GM18861 (cell line): ENCODE measurements around the gene GGCX.

Experiments
- ATAC-seq: cut with Tn5 transposase; IDR thresholded peaks from one replicate; pipeline ENCODE4 v1.9.1; 2021; ENCODE audit not compliant: unreplicated experiment

Gene GGCX

DNA sequence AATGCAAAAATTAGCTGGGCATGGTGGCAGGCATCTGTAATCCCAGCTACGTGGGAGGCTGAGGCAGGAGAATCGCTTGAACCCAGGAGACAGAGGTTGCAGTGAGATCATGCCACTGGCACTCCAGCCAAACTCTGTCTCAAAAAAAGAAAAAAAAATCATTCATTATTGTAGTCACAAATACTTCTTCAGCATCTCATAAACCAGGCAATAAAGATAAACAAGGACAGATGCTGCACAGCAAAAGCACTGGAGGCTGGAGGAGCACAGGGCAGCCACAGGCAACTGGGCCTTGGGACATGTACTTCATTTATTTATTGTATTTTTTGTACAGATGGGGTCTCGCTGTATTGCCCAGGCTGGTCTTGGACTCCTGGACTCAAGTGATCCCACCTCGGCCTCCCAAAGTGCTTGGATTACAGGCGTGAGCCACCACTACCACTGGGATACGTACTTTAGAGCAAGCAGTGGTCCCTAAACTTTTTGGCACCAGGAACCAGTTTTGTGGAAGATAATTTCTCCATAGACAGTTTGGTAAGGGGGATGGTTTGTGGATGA lies 39.1 kb downstream of the GGCX start:
- no peak for ATAC-seq

DNA sequence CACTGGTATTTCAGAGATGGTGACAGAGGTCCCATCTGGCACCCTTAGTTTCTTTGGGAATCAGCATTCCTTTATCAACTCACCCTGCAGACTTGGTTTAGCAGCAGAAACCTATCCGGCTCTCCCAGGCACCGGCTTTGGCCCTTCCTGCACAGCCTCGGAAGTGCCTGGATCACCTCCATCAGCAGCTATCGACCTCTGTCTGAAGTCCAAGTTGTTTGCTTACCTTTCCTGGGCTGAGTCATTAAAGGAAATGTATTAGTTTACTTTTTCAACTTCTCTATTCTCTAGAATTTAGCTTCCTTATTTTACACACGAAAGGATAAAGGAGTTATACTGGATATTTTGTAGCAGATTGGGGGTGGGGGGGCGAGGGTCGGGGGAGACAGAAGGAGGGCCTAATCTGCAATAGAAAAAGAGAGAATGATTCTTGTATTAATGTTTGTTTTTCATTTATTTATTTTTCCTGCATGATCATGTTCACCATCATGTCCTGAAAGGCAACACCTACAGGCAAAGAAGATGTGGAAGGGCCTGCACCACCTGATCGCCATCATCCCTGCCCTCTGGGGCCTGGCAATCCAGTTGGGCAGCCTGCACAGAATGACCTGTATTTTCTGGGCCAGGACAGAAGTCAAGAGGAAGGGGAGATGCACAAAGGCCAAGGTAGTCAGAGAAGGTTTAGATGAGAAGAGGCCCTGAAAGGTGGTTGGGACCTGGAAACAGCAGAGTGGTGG lies 44.5 kb downstream of the GGCX start:
- no peak for ATAC-seq

DNA sequence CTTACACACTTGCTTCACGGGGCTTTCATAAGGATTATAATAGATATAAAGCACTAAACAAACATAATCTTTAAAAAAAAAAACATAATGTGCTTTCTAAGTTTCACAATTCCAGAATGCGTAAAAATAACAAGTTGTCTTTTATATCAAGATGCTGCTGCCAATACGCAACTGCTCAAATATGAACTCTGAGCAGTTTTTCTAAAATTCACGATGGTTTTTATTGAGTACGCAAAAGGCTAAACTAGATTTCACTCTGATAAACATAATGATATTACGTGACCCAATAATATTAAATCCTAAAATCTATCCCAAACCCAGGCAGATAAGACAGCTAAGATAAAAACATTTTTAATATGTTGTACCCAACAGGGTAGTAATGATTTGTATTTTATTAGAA lies 47.0 kb downstream of the GGCX start:
- ATAC-seq, result no peak

DNA sequence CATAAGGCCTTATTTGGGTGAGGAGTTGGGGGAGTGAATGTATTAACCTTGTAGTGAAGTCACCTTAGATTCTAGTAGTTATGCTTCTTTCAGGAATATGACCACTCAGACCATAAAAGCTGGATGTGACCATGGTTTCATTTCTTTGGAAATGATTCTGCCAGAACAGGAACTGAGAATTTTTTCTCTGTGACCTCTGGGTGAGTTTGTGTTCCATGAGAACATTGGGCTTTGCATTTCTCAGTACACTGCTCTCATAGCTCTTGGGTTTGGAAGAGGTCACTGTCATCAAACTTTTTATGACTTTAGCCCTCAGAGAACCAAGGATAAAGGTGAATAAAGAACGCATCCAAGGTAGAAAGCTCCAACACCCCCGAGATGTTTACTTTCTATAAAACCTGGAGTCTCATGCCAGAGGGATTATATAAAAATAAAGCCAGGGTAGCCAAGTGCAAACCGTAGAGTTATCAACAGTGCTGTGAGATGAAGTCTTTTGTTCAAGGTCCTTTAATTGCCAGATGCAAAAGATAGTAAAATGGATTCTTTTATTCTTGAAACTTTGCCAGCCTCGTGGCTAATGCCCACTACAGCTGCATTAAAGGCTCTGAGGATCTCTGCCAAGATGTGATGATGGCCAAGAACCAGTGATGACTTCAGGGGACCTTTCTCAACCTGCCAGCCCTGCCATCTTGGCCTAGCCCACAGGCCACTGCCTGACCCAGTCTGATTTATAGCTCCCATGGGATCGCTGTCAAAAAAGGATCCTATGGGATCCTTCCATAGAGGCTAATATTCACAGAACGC lies 50.1 kb downstream of the GGCX start:
- ATAC-seq, result no peak

DNA sequence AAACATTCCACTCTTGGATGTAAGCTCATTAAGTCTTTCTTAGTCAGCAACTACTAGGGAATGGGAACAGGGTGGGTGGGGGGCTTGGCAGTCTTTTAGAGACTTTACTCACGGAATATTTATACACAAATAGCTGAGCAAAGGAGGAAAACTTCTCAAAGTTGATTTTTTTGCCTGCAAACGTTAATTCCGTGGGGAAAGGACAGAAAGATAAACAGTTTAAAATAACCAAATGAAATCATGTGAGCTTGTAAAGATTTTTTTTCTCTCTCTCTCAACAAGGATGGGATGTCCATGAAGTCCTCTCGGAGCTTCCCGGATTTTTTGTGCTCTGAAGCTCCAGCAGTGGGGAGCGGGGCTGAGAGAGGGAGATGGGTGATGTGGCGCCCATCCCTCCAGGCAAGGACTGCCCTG lies 54.5 kb downstream of the GGCX start:
- no peak for ATAC-seq

DNA sequence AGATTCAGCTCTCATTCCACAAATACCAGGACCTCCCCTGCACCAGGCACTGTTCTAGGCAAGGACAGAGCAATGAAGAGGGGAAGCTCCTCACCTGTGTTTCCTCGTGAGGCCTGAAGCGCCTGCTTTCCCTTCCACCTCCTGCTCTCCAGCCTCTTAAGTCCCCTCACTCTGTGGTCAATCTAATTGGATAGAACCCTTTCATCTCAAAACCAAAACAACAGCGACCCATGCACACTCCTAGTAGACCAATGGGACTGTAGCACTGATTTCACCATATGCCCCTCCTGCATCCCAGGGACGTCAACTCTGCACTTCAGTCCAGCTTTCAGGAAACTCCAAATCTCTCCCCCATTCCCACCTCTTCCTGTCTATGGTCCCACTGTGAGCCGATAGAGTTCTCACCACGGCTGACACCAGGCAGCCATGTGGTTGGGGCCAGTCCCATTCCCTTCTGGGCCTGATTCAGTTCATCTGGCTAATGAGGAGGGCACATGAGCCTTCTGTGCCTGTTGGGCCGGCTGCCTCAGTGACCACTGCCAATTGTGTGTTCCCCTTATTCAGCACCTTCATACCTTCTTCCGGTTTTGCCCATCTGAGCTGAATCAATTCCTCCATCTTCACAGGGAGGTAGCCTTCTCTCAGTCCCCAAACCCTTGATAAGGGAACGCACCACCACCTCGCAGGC lies 55.6 kb downstream of the GGCX start:
- no peak for ATAC-seq

DNA sequence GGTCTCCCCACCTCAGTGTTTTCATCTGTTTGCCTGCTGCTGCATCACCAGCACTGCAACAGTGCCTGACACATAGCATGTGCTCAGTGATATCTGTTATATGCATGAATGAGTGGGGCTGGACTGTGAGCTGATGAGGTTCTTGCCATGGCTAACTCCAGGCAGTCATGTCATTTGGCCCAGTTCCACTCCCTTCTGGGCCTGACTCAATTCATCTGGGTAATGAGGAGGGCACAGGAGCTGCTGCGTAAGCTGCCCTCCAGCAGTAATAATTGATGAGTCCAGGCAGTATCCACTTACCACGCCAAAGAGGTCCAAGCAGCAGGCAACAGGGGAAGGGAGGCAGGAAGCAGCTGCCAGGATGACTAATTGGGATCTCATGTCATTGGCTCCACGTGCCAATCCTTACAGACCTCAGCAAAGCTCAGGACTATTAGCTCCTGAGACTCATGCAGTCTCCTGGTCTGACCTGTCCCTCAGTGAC lies 56.5 kb downstream of the GGCX start:
- no peak for ATAC-seq

DNA sequence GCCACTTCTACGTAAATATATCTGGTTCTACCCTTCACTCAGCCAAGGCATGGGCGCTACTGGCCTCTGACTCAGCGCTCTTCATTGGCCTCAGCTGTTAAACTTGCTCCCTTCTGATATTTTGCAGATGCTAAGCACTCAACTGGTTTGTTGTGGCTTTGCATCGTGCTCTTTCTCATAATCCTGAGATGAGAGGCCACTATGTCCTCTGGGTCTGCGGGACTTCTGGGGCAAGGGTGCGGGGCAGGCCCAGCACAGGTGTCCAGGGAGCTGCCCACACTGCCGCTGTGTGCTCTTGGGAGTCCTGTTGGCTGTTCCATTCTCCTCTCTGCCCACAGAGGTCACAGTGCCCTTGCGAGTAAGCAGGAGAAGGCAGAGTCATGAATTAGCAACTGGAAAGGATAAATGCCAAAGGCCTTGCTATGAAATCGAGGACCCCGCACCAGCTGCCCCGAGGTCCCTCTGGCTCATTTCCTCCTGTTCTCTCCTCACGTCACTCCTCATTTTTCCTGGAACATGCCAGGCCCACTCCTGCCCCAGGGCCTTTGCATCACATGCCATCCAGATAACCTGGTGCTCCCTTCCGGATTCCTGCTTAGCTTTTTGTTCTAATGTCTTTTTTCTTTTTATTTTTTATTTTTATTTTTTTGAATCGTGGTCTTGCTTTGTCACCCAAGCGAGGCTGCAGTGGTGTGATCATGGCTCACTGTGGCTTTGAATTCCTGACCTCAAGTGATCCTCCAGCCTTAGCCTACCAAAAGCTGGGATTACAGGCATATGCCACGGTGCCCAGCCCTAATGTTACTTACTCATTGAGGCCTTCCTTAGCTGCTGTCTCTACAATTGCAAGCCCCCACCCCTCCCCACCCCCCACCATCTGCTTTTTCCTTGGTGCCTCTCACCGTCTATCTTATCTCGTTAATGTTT lies 57.2 kb downstream of the GGCX start:
- ATAC-seq, result no peak

DNA sequence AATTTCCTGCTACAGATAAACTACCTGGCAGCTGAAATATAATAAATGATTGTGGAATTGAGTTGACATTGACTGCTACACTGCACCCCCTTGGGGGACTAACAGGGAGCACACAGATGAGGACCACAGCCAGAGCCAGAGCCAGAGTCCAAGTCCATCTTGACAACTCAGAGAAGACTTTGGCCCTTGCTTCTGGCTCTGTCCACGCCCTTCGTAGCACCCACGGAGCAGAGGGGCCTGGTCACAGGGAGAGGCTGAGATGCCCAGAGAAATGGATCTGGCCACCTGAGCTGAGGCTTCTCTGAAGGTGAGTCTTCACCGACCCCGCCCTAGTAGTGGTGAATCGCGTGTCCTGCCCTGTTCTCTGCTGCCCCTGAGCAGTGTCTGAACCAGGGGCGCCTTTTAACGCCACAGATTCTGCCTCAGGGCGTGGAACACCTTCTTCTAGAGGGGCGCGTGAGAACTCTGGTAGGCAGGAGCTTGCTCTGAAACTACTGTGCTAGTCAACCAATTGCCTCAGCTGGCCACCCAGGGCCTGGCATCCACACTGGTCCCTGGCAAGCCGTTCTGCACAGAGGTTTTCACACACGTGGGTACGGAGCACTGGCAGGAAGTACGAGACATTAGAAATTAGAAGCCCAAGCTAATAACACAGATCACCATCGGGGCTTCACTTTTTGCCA lies 58.0 kb downstream of the GGCX start:
- no peak for ATAC-seq

DNA sequence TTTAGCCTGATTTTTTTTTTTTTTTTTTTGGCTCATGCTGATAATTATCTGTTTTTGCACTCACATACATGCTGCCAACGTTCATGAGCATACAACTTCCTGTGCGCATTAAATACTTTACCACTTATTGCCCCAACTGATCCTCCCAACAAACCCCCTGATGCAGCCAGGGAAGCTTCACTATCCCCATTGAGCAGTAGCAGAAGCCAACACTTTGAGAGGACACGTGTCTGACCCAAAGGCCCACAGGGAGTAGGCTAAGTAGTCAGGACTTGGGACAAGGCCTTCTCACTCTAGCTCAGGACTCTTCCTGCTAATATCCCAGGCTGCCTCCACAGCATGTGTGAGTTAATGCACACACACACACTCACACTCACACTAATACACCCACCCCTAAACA lies 58.6 kb downstream of the GGCX start:
- ATAC-seq, result no peak

DNA sequence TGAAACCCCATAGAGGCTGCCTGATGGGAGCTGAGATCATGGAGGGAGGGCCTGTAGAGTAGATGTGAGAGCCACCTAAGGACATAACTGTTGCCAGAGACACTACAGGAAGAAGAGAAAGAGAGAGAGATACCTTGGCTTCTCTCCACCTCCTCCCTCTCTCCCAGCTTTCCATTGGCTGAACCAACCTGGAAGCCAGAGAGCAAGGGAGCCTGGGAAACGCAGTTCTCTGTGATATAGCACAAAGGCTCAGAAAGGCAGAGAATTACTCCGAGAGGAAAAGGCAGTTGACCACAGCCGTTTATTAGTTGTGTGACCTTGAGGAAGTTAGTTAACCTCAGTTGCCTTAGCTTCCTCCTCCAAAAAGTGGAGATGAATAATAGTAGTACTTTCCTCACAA lies 60.0 kb downstream of the GGCX start:
- no peak for ATAC-seq

DNA sequence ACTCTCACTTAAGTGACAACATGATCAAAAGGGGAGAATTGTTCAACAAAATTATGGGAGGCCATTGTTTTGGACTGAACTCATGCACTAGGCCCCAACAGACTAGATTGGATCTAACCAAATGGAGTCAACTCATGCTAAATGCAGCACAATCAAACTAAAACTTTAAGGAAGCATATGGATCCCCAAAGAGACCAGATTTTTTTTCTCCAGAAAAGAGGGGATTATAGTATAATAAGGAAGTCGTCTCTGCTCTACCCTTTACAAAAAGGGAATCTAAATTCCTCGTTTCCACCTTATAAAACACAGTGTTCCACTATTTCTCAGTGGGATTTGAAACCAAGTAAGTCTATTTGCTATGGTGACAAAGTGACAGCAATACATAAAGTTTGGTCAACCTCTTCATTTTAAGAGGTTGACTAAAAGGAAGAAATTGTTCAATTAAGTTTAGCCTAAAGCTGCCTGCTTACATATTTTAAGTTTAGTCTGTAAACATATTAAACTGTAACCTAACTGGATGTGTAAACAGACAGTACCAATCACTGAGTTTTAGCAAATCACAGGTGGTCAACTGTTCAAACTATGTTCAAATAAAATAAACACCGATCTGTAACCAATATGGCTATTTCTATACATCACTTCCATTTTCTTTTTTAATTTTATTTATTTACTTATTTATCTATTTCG lies 63.2 kb downstream of the GGCX start:
- no peak for ATAC-seq

DNA sequence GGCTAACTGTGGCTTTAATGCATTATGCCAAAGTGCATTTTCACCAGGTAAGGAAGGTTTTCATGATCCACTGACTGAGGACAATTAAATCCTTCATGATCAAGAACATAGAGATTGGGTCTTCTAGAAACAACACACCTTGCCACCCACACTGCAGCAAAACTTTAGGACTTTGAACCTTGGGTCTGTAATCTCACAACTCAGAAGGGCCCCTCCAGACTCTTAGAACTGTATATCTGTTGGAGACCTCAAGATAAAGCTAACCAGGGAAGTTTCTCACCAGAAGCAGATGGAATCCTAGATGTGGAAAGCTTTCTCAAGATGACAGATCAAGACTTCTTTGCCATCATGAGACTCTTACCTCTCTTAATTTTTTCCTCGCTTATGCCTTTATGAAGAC lies 64.9 kb downstream of the GGCX start:
- ATAC-seq, result no peak
